ENCODE measurements around the gene GPRC5C. TPM values are rescaled to one million over a fixed set of nuclear protein-coding genes. Genes with fewer than 3 reads are reported as not detected.

Gene GPRC5C
- polyA plus RNA-seq, 1 donor from 2014 or later, result 12.8 TPM

DNA sequence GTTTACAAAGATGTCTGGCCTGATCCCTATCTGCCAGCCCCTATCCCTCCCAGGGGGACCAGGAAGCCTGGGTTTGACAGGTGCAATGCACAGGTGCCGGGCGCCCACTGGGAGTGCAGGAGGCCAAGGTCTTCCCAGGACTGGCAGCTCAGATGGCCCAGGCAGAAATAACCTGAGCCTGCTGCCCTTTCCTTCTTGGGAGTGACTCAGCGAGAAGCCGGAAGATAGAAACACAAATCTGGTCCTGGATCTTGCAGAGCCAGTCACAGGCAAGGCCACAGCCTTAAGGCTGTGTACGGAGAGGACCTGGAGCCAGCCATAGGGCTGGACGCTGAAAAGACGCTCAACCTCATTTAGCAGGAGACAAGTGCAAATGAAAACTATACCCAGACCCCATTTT, 36.9 kb upstream of the GPRC5C start:
- no peak for TF ChIP-seq SMC3 (conservative IDR thresholded peaks at IDR 0.05; ENCODE audit: poor library complexity)
- H2AFZ ChIP-seq (ENCODE audit: low read depth, low read length), result no peak overlapping the region
- H3K9ac ChIP-seq (ENCODE audit: low read length), result no peak overlapping the region
- H3K9me3 ChIP-seq (ENCODE audit: low read length), result no peaks in the 10 kb centered on the region
- no peak overlapping the region for H3K4me3 ChIP-seq (ENCODE audit: low read length)
- H3K27me3 ChIP-seq (ENCODE audit: insufficient read depth, low read depth, low read length), result no peaks in the 10 kb centered on the region
- H3K27ac ChIP-seq (ENCODE audit: low read length), result no peak overlapping the region
- no peaks in the 10 kb centered on the region for H3K79me2 ChIP-seq (replicated peaks; ENCODE audit: insufficient read depth, low read length)
- no peaks in the 10 kb centered on the region for H3F3A ChIP-seq (ENCODE audit: insufficient read depth, low read length, poor library complexity, severe bottlenecking)
- no peaks in the 10 kb centered on the region for H3K36me3 ChIP-seq (ENCODE audit: insufficient read depth, low read length)
- no peaks in the 10 kb centered on the region for H3K9me2 ChIP-seq (ENCODE audit: insufficient read depth, low read length)
- H3K4me2 ChIP-seq (ENCODE audit: low read length), result no peak overlapping the region
- H4K20me1 ChIP-seq (ENCODE audit: insufficient read depth), result no peaks in the 10 kb centered on the region

DNA sequence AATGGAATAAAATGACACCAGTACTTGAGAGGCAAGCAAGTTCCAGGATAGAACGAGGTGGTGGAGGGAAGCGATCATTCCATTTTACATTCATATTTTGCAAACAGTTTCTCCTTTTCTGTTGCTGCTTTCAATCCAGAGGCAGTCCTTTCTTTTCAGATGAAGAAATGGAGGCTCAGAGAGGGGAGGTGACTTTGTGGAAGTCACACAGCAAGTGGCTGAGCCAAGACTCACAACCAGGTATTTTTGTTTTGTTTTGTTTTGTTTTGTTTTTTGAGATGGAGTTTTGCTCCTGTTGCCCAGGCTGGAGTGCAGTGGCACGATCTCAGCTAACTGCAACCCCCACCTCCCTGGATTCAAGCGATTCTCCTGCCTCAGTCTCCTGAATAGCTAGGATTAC, 35.3 kb upstream of the GPRC5C start:
- H3K27ac ChIP-seq (ENCODE audit: low read length), result no peak overlapping the region
- no peak overlapping the region for H2AFZ ChIP-seq (ENCODE audit: low read depth, low read length)
- H3K9me3 ChIP-seq (ENCODE audit: low read length), result no peaks in the 10 kb centered on the region
- no peaks in the 10 kb centered on the region for H3K27me3 ChIP-seq (ENCODE audit: insufficient read depth, low read depth, low read length)
- no peak overlapping the region for H3K9ac ChIP-seq (ENCODE audit: low read length)
- no peaks in the 10 kb centered on the region for H3K79me2 ChIP-seq (replicated peaks; ENCODE audit: insufficient read depth, low read length)
- no peak overlapping the region for H3K4me3 ChIP-seq (ENCODE audit: low read length)
- no peaks in the 10 kb centered on the region for H3K36me3 ChIP-seq (ENCODE audit: insufficient read depth, low read length)
- no peaks in the 10 kb centered on the region for H3K9me2 ChIP-seq (ENCODE audit: insufficient read depth, low read length)
- H4K20me1 ChIP-seq (ENCODE audit: insufficient read depth), result no peaks in the 10 kb centered on the region
- no peaks in the 10 kb centered on the region for H3F3A ChIP-seq (ENCODE audit: insufficient read depth, low read length, poor library complexity, severe bottlenecking)
- no peak overlapping the region for H3K4me2 ChIP-seq (ENCODE audit: low read length)
- TF ChIP-seq EP300 (conservative IDR thresholded peaks at IDR 0.05; ENCODE audit: poor library complexity, severe bottlenecking) (no peak), EZH2 (IDR thresholded peaks at IDR 0.05; ENCODE audit: borderline replicate concordance, insufficient read depth, low read length, poor library complexity, severe bottlenecking) (no peak), MXI1 (conservative IDR thresholded peaks at IDR 0.05; ENCODE audit: poor library complexity, severe bottlenecking) (no peak), RAD21 (conservative IDR thresholded peaks at IDR 0.05) (no peak), POLR2AphosphoS5 (IDR thresholded peaks at IDR 0.05) (no peak), SMC3 (conservative IDR thresholded peaks at IDR 0.05; ENCODE audit: poor library complexity) (no peak), TAF1 (IDR thresholded peaks at IDR 0.05; ENCODE audit: low read depth) (no peak)
- TF ChIP-seq, protein P1, sequence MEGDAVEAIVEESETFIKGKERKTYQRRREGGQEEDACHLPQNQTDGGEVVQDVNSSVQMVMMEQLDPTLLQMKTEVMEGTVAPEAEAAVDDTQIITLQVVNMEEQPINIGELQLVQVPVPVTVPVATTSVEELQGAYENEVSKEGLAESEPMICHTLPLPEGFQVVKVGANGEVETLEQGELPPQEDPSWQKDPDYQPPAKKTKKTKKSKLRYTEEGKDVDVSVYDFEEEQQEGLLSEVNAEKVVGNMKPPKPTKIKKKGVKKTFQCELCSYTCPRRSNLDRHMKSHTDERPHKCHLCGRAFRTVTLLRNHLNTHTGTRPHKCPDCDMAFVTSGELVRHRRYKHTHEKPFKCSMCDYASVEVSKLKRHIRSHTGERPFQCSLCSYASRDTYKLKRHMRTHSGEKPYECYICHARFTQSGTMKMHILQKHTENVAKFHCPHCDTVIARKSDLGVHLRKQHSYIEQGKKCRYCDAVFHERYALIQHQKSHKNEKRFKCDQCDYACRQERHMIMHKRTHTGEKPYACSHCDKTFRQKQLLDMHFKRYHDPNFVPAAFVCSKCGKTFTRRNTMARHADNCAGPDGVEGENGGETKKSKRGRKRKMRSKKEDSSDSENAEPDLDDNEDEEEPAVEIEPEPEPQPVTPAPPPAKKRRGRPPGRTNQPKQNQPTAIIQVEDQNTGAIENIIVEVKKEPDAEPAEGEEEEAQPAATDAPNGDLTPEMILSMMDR (IDR thresholded peaks at IDR 0.05; ENCODE audit: poor library complexity, severe bottlenecking), result no peak
- TF ChIP-seq, protein P2, sequence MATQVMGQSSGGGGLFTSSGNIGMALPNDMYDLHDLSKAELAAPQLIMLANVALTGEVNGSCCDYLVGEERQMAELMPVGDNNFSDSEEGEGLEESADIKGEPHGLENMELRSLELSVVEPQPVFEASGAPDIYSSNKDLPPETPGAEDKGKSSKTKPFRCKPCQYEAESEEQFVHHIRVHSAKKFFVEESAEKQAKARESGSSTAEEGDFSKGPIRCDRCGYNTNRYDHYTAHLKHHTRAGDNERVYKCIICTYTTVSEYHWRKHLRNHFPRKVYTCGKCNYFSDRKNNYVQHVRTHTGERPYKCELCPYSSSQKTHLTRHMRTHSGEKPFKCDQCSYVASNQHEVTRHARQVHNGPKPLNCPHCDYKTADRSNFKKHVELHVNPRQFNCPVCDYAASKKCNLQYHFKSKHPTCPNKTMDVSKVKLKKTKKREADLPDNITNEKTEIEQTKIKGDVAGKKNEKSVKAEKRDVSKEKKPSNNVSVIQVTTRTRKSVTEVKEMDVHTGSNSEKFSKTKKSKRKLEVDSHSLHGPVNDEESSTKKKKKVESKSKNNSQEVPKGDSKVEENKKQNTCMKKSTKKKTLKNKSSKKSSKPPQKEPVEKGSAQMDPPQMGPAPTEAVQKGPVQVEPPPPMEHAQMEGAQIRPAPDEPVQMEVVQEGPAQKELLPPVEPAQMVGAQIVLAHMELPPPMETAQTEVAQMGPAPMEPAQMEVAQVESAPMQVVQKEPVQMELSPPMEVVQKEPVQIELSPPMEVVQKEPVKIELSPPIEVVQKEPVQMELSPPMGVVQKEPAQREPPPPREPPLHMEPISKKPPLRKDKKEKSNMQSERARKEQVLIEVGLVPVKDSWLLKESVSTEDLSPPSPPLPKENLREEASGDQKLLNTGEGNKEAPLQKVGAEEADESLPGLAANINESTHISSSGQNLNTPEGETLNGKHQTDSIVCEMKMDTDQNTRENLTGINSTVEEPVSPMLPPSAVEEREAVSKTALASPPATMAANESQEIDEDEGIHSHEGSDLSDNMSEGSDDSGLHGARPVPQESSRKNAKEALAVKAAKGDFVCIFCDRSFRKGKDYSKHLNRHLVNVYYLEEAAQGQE (IDR thresholded peaks at IDR 0.05; ENCODE audit: borderline replicate concordance), result no peak

DNA sequence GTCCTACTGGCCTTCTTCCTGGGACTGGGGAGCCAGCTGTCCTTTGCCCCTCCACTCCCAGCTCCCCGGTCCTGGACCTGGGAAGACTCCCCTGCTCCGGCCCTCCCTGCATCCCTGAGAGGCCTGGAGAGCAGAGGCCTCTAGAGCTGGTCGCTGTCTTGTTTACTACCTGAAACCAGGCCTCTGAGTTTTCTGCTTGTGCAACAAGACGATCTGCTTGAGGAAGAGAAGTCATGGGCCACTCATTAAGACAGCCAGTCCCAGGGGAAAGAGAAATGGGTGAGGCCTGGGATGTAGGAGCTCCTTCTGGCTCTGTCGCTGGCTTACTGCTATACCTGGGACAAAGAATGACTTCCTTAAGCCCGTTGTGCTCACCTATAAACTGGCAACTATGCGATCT, 29.8 kb upstream of the GPRC5C start:
- Histone ChIP-seq H4K20me1 (ENCODE audit: insufficient read depth) (no peaks in the 10 kb centered on the region), H3K9me3 (ENCODE audit: low read length) (no peaks in the 10 kb centered on the region), H3K4me2 (ENCODE audit: low read length) (no peak overlapping the region), H3K9ac (ENCODE audit: low read length) (no peak overlapping the region), H3K79me2 (replicated peaks; ENCODE audit: insufficient read depth, low read length) (no peaks in the 10 kb centered on the region), H3F3A (ENCODE audit: insufficient read depth, low read length, poor library complexity, severe bottlenecking) (no peaks in the 10 kb centered on the region), H3K36me3 (ENCODE audit: insufficient read depth, low read length) (no peaks in the 10 kb centered on the region), H3K9me2 (ENCODE audit: insufficient read depth, low read length) (no peaks in the 10 kb centered on the region), H2AFZ (ENCODE audit: low read depth, low read length) (no peak overlapping the region), H3K27ac (ENCODE audit: low read length) (no peak overlapping the region), H3K27me3 (ENCODE audit: insufficient read depth, low read depth, low read length) (no peaks in the 10 kb centered on the region), H3K4me3 (ENCODE audit: low read length) (no peak overlapping the region)
- TF ChIP-seq SMC3 (conservative IDR thresholded peaks at IDR 0.05; ENCODE audit: poor library complexity), result no peak
- TF ChIP-seq RAD21 (conservative IDR thresholded peaks at IDR 0.05), result no peak
- no peak for TF ChIP-seq POLR2AphosphoS5 (IDR thresholded peaks at IDR 0.05)
- TF ChIP-seq MXI1 (conservative IDR thresholded peaks at IDR 0.05; ENCODE audit: poor library complexity, severe bottlenecking), result no peak
- no peak for TF ChIP-seq TAF1 (IDR thresholded peaks at IDR 0.05; ENCODE audit: low read depth)
- no peak for TF ChIP-seq EP300 (conservative IDR thresholded peaks at IDR 0.05; ENCODE audit: poor library complexity, severe bottlenecking)
- TF ChIP-seq EZH2 (IDR thresholded peaks at IDR 0.05; ENCODE audit: borderline replicate concordance, insufficient read depth, low read length, poor library complexity, severe bottlenecking), result no peak
- TF ChIP-seq, protein P1 (IDR thresholded peaks at IDR 0.05; ENCODE audit: poor library complexity, severe bottlenecking), result no peak
- TF ChIP-seq, protein P2 (IDR thresholded peaks at IDR 0.05; ENCODE audit: borderline replicate concordance), result no peak

Measured in neural cell (in vitro differentiated cells).